ENCODE results near the gene IPO13.

IPO13 gene, protein sequence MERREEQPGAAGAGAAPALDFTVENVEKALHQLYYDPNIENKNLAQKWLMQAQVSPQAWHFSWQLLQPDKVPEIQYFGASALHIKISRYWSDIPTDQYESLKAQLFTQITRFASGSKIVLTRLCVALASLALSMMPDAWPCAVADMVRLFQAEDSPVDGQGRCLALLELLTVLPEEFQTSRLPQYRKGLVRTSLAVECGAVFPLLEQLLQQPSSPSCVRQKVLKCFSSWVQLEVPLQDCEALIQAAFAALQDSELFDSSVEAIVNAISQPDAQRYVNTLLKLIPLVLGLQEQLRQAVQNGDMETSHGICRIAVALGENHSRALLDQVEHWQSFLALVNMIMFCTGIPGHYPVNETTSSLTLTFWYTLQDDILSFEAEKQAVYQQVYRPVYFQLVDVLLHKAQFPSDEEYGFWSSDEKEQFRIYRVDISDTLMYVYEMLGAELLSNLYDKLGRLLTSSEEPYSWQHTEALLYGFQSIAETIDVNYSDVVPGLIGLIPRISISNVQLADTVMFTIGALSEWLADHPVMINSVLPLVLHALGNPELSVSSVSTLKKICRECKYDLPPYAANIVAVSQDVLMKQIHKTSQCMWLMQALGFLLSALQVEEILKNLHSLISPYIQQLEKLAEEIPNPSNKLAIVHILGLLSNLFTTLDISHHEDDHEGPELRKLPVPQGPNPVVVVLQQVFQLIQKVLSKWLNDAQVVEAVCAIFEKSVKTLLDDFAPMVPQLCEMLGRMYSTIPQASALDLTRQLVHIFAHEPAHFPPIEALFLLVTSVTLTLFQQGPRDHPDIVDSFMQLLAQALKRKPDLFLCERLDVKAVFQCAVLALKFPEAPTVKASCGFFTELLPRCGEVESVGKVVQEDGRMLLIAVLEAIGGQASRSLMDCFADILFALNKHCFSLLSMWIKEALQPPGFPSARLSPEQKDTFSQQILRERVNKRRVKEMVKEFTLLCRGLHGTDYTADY

DNA sequence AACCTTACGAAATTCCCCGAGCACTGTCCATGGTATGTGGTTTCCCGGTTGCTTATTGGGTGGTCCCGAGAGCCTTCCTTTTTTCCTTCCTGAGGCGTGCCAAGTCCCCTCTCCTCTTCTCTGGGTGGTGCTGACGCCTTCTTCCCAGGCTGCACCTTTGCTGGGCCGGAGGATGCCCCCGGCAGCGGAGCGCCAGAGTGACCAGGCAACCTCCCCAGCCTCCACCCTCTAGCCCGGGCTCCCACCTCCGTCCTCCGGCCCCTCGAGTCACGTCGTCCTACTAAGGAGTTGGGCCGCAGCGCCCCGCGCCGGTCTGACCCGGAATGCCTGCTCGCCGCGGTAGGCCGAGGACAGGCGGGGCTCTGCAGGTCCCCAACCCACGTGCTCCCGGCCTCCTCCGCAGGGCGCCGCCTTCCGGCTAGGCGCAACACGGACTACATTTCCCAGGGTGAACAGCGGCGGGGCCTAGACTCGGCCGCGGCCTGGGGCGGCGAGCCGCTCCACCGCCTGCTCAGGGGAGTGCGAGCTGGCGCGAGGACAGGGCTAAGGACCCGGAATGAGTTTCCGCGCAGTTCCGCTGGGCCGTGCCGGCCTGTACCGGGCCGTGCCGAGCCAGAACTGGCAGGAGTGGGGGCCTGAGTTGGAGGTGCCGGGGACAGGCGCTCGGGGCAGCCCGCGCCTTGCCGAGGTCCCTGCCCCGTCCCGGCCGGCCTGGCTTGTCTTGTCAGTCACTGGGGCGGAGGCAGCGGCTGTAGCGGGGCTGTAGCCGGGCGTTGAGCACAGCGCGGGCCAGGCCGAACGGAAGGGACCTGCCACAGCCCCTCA lies at the start of gene IPO13:
TSS of gene IPO13 (plus strand) at position 715 of the 825 bp plus-strand sequence. CDS start 651 bp downstream, outside the sequence.
- H3K36me3 ChIP-seq (ENCODE audit: control insufficient read depth, insufficient read depth, low read length): peaks cover 6% of the 10 kb centered on the region
- peak; percentile 99 for DNase-seq (ENCODE audit: extremely low read depth, insufficient read length)
- TF ChIP-seq, protein P1, sequence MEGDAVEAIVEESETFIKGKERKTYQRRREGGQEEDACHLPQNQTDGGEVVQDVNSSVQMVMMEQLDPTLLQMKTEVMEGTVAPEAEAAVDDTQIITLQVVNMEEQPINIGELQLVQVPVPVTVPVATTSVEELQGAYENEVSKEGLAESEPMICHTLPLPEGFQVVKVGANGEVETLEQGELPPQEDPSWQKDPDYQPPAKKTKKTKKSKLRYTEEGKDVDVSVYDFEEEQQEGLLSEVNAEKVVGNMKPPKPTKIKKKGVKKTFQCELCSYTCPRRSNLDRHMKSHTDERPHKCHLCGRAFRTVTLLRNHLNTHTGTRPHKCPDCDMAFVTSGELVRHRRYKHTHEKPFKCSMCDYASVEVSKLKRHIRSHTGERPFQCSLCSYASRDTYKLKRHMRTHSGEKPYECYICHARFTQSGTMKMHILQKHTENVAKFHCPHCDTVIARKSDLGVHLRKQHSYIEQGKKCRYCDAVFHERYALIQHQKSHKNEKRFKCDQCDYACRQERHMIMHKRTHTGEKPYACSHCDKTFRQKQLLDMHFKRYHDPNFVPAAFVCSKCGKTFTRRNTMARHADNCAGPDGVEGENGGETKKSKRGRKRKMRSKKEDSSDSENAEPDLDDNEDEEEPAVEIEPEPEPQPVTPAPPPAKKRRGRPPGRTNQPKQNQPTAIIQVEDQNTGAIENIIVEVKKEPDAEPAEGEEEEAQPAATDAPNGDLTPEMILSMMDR (IDR thresholded peaks at IDR 0.05; ENCODE audit: insufficient read depth, low read length, poor library complexity, severe bottlenecking): peak; percentile 80

DNA sequence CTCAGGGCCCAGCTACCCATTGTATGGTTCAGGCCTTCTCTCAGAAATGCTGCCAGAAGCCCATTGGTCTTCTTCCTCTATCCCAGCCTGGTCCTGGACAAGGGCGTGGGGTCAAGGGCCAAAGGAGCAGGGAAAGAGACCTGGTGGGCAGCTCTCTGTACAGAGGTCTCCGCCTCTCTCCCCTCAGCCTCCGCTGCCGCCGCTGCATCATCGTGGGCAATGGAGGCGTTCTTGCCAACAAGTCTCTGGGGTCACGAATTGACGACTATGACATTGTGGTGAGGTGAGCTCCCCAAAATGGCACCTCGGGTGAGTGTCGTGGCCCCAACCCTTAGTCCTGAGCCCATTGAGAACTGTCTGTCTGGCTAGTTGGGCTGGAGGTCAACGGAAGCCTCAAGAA lies 47.8 kb upstream of the IPO13 start:
- no peak for DNase-seq (ENCODE audit: extremely low read depth, insufficient read length)
- TF ChIP-seq, protein P1 (IDR thresholded peaks at IDR 0.05; ENCODE audit: insufficient read depth, low read length, poor library complexity, severe bottlenecking): no peak
- H3K4me3 ChIP-seq (replicated peaks; ENCODE audit: low read depth, low read length): no peak overlapping the region
- H3K27me3 ChIP-seq (replicated peaks; ENCODE audit: control insufficient read depth, insufficient read depth, low read length): no peaks in the 10 kb centered on the region
- peaks cover 14% of the 10 kb centered on the region for H3K36me3 ChIP-seq (ENCODE audit: control insufficient read depth, insufficient read depth, low read length)

More for the DNA sequence above, at the start of gene IPO13:
- Histone ChIP-seq H3K4me3 (replicated peaks; ENCODE audit: low read depth, low read length) (peak within 1 kb of the TSS; percentile 96), H3K27me3 (replicated peaks; ENCODE audit: control insufficient read depth, insufficient read depth, low read length) (no peaks in the 10 kb centered on the region)

DNA sequence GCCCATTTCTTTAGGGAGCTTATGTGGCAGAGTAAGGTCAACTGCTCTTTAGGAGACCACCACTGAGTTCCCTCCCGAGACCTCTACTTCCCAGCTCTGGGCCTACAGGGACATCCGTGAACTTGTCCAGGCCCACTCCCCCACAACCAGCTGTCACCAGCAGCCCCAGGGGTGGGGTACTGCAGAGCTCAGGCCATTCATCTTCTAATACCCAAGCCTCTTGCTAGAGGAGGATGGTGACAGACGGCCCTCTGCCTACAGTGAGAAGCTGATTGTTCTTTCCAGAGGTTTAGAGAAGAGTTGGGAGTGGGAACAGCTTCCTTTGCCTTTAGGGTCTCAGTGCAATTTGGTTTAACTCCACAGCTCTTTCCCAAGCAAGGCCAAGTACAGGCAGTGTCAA lies 46.4 kb upstream of the IPO13 start:
- Histone ChIP-seq H3K4me3 (replicated peaks; ENCODE audit: low read depth, low read length) (no peak overlapping the region), H3K27me3 (replicated peaks; ENCODE audit: control insufficient read depth, insufficient read depth, low read length) (no peaks in the 10 kb centered on the region), H3K36me3 (ENCODE audit: control insufficient read depth, insufficient read depth, low read length) (peaks cover 10% of the 10 kb centered on the region)
- TF ChIP-seq, protein P1 (IDR thresholded peaks at IDR 0.05; ENCODE audit: insufficient read depth, low read length, poor library complexity, severe bottlenecking): no peak
- no peak for DNase-seq (ENCODE audit: extremely low read depth, insufficient read length)

DNA sequence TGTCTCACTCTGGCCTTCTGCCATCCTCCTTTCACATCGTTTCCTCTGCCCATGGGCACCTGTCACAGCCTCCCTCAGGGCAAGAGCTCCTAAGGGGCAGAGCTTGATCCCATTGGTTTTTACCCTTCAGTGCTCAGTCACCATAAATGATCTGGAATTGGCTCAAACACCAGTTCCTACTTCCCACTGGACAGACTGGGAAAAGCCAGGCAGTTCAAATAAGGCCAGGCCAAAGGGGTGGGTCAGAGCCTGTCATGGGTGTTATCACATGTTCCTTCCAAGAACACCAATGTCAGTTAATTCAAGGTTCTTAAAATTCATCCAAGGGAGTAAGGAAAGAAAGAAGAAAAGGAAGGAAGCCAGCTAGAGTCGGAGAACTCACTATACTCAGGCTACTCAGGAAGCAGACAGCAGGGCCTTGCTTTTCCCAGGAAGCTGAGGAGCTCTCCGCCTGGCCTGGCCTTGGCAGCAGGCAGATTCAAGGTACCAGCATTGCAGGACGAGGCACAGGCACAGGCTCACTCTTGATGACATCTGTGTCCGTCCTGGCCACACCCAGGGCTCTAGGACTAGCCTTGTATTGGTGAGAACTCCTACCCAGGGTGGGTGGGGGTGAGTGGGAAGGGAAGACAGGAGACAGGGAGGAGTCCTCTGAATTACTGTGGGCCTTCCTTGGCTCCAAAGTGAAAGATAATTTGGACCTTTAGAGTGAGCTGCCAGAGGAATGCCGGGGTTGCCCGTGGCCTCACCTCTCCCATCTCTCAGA lies 45.4 kb upstream of the IPO13 start:
- TF ChIP-seq, protein P1 (IDR thresholded peaks at IDR 0.05; ENCODE audit: insufficient read depth, low read length, poor library complexity, severe bottlenecking): no peak
- Histone ChIP-seq H3K27me3 (replicated peaks; ENCODE audit: control insufficient read depth, insufficient read depth, low read length) (no peaks in the 10 kb centered on the region), H3K36me3 (ENCODE audit: control insufficient read depth, insufficient read depth, low read length) (peaks cover 10% of the 10 kb centered on the region), H3K4me3 (replicated peaks; ENCODE audit: low read depth, low read length) (no peak overlapping the region)
- no peak for DNase-seq (ENCODE audit: extremely low read depth, insufficient read length)
